WTC11 (cell line): ENCODE measurements around the gene NSDHL. TPM values are rescaled to one million over a fixed set of nuclear protein-coding genes. Genes with fewer than 3 reads are reported as not detected.
"Not testable (repeated sequence)": the region's sequence is repeated elsewhere in the genome, so short reads cannot be mapped to it uniquely, and the experiment has no call there.

ENCODE experiments used
- ATAC-seq: fragments of 200-7000 bp; cut with Tn5 transposase; 2 replicates; pipeline ENCODE4 v1.10.0; 2021; ENCODE audit warnings: mild to moderate bottlenecking, moderate library complexity
- CTCF ChIA-PET: fragments of 300-600 bp; sonication (Branson Sonifier 250); formaldehyde crosslinking; loops from one replicate; lab custom pipeline; 2021; ENCODE audit warnings: antibody characterized with exemption; lab: Charles Lee
- POLR2A ChIA-PET: fragments of 350-600 bp; sonication (Branson Sonifier 250); formaldehyde crosslinking; loops from one replicate; lab custom pipeline; 2021; ENCODE audit warnings: antibody characterized with exemption; lab: Charles Lee
- DNase-seq: peaks from one replicate; pipeline ENCODE4 v3.0.0; 2021; ENCODE audit warnings: low spot score
- H3K27ac Mint-ChIP-seq: 2 replicates; pipeline ENCODE4 v1.8.0; 2021; ENCODE audit warnings: mixed read lengths
- H3K27me3 Mint-ChIP-seq: 2 replicates; pipeline ENCODE4 v1.8.0; 2021; ENCODE audit warnings: low read depth, mild to moderate bottlenecking, moderate library complexity, mixed read lengths
- H3K36me3 Mint-ChIP-seq: 2 replicates; pipeline ENCODE4 v1.8.0; 2021; ENCODE audit warnings: mixed read lengths
- H3K4me1 Mint-ChIP-seq: 2 replicates; pipeline ENCODE4 v1.8.0; 2022; ENCODE audit warnings: mixed read lengths
- H3K4me3 Mint-ChIP-seq: 2 replicates; pipeline ENCODE4 v1.8.0; 2021; ENCODE audit warnings: mild to moderate bottlenecking, moderate library complexity, mixed read lengths
- H3K9me3 Mint-ChIP-seq: 2 replicates; pipeline ENCODE4 v1.8.0; 2021; ENCODE audit warnings: mixed read lengths
- ARID4B ChIP-seq: sonication (generic); formaldehyde crosslinking; IDR thresholded peaks from 2 replicates; pipeline ENCODE4 v1.8.0; 2023; ENCODE audit warnings: missing genetic modification reagents, mild to moderate bottlenecking, borderline replicate concordance
- MAX ChIP-seq: sonication (generic); formaldehyde crosslinking; IDR thresholded peaks from 2 replicates; pipeline ENCODE4 v1.8.0; 2022; ENCODE audit warnings: mild to moderate bottlenecking, missing genetic modification reagents
- USF1 ChIP-seq: sonication (generic); formaldehyde crosslinking; IDR thresholded peaks from 2 replicates; pipeline ENCODE4 v1.8.0; 2022; ENCODE audit warnings: mild to moderate bottlenecking, missing genetic modification reagents
- ZBTB21 ChIP-seq: sonication (generic); formaldehyde crosslinking; IDR thresholded peaks from 2 replicates; pipeline ENCODE4 v1.8.1; 2023; ENCODE audit warnings: mild to moderate bottlenecking, missing genetic modification reagents, borderline replicate concordance
- ZNF138 ChIP-seq: sonication (generic); formaldehyde crosslinking; conservative IDR thresholded peaks from 2 replicates; pipeline ENCODE4 v1.8.1; 2022; ENCODE audit warnings: mild to moderate bottlenecking, moderate library complexity, missing genetic modification reagents
- ZNF281 ChIP-seq: sonication (generic); formaldehyde crosslinking; IDR thresholded peaks from 2 replicates; pipeline ENCODE4 v1.8.0; 2023; ENCODE audit warnings: mild to moderate bottlenecking, missing genetic modification reagents
- total RNA-seq: library from RNA; stranded (reverse); gene quantifications from 3 replicates; pipeline ENCODE4 v1.2.3, GENCODE V29; 2021
- TF ChIP-seq, protein P1 (sequence below): fragments of 250-450 bp; sonication (Bioruptor Pico); IDR thresholded peaks from 2 replicates; pipeline ENCODE4 v1.9.0; 2021; ENCODE audit warnings: mild to moderate bottlenecking
- TF ChIP-seq, protein P2 (sequence below): fragments of 200-600 bp; IDR thresholded peaks from 2 replicates; pipeline ENCODE4 v1.8.0; 2022; ENCODE audit warnings: antibody characterized with exemption

NSDHL gene
- total RNA-seq, 1 experiment from 2014 or later = 22.5 TPM

- TF ChIP-seq MAX (CRISPR knock-in tag) (no peak), ARID4B (CRISPR knock-in tag) (no peak), ZNF138 (CRISPR knock-in tag) (no peak), ZNF281 (CRISPR knock-in tag) (no peak)
- TF ChIP-seq, protein P1, sequence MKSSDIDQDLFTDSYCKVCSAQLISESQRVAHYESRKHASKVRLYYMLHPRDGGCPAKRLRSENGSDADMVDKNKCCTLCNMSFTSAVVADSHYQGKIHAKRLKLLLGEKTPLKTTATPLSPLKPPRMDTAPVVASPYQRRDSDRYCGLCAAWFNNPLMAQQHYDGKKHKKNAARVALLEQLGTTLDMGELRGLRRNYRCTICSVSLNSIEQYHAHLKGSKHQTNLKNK (CRISPR knock-in tag) = no peak
- TF ChIP-seq, protein P2, sequence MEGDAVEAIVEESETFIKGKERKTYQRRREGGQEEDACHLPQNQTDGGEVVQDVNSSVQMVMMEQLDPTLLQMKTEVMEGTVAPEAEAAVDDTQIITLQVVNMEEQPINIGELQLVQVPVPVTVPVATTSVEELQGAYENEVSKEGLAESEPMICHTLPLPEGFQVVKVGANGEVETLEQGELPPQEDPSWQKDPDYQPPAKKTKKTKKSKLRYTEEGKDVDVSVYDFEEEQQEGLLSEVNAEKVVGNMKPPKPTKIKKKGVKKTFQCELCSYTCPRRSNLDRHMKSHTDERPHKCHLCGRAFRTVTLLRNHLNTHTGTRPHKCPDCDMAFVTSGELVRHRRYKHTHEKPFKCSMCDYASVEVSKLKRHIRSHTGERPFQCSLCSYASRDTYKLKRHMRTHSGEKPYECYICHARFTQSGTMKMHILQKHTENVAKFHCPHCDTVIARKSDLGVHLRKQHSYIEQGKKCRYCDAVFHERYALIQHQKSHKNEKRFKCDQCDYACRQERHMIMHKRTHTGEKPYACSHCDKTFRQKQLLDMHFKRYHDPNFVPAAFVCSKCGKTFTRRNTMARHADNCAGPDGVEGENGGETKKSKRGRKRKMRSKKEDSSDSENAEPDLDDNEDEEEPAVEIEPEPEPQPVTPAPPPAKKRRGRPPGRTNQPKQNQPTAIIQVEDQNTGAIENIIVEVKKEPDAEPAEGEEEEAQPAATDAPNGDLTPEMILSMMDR = no peak
- TF ChIP-seq, all 79 proteins: peak for 0
Measured at GRCh38 chrX:152833378-152833777, 2.5 kb downstream of the NSDHL start (continued).

DNA sequence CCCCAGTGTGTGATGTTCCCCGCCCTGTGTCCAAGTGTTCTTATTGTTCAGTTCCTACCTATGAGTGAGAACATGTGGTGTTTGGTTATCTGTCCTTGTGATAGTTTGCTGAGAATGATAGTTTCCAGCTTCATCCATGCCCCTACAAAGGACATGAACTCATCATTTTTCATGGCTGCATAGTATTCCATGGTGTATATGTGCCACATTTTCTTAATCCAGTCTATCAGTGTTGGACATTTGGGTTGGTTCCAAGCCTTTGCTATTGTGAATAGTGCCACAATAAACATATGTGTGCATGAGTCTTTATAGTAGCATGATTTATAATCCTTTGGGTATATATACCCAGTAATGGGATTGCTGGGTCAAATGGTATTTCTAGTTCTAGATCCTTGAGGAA lies 4.6 kb downstream of the NSDHL start:
- H3K9me3 Mint-ChIP-seq, H3K27me3 Mint-ChIP-seq, H3K4me3 Mint-ChIP-seq, H3K27ac Mint-ChIP-seq, DNase-seq, CTCF ChIA-PET, POLR2A ChIA-PET, ATAC-seq: not testable (repeated sequence)
- Mint-ChIP-seq H3K36me3 (peaks cover 24% of the 10 kb centered on the region), H3K4me1 (peaks cover 28% of the 10 kb centered on the region)

DNA sequence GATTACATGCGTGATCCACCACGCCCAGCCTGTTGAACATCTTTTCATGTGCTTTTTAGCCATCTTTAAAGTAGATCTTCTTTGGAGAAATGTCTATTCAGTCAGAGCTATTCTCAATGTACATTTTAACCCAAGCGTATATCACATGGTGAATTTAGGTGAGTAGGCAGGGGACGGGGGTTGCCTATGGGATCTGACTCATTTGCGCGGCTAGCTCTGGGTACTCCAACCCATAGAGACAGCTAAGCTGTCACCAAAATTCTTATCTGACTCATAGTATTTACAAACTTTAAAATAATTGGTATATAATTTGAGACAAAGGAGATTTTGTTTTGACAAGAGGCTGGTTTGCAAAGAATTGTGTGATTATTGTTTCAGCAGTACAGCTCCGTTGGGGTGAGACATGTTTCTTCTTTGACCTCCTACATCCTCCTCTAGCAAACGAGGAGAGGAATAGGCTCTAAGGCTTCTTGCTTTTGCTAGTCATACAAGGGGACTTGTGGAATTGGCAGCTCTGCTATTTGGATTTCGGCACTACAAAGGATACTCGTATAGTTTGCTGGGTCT lies 12.0 kb downstream of the NSDHL start:
- CTCF ChIA-PET = no interaction called here

More for the DNA sequence above, 12.0 kb downstream of the NSDHL start:
- no peak overlapping the region for H3K27ac Mint-ChIP-seq
- H3K27me3 Mint-ChIP-seq = no peaks in the 10 kb centered on the region
- H3K9me3 Mint-ChIP-seq = no peaks in the 10 kb centered on the region
- POLR2A ChIA-PET = no interaction called here
- no peaks in the 10 kb centered on the region; the same call in 1 of the 2 replicates for H3K36me3 Mint-ChIP-seq
- no peak overlapping the region for H3K4me3 Mint-ChIP-seq
- no peak for TF ChIP-seq USF1 (CRISPR knock-in tag)
- no peak for TF ChIP-seq ZBTB21
- H3K4me1 Mint-ChIP-seq = peaks cover 20% of the 10 kb centered on the region
- ATAC-seq (no peak), DNase-seq (no peak)
